Thyroid gland (tissue), 4 donors: ENCODE measurements around the gene AURKAIP1.

ENCODE experiments used
- CTCF ChIP-seq, 6 experiments: fragments of 200-600 bp in 3 of 6; fragments of 450-650 bp in 3 of 6; sonication (generic) in 3 of 6; IDR thresholded peaks; one replicate each; pipeline ENCODE4 v1.5.1; 2016 to 2019; ENCODE audit warnings: antibody characterized with exemption in 6 of 6, mild to moderate bottlenecking in 2 of 6, inconsistent platforms in 1 of 6, moderate library complexity in 1 of 6
- POLR2A ChIP-seq, 2 donors: fragments of 450-650 bp; IDR thresholded peaks; one replicate each; pipeline ENCODE4 v1.6.1; 2017; ENCODE audit warnings: antibody characterized with exemption in 2 of 2, mild to moderate bottlenecking in 2 of 2, moderate library complexity in 1 of 2

GRCh38 chr1:1340185-1340584, 34.8 kb downstream of the AURKAIP1 start:
- TF ChIP-seq CTCF (IDR thresholded peaks at IDR 0.05) (no peak), POLR2A (IDR thresholded peaks at IDR 0.05) (no peak)
